ENCODE data around the gene FOLR1.
A peak's percentile ranks its signal among the peaks of the same experiment; 100 is the strongest.

FOLR1 gene

DNA sequence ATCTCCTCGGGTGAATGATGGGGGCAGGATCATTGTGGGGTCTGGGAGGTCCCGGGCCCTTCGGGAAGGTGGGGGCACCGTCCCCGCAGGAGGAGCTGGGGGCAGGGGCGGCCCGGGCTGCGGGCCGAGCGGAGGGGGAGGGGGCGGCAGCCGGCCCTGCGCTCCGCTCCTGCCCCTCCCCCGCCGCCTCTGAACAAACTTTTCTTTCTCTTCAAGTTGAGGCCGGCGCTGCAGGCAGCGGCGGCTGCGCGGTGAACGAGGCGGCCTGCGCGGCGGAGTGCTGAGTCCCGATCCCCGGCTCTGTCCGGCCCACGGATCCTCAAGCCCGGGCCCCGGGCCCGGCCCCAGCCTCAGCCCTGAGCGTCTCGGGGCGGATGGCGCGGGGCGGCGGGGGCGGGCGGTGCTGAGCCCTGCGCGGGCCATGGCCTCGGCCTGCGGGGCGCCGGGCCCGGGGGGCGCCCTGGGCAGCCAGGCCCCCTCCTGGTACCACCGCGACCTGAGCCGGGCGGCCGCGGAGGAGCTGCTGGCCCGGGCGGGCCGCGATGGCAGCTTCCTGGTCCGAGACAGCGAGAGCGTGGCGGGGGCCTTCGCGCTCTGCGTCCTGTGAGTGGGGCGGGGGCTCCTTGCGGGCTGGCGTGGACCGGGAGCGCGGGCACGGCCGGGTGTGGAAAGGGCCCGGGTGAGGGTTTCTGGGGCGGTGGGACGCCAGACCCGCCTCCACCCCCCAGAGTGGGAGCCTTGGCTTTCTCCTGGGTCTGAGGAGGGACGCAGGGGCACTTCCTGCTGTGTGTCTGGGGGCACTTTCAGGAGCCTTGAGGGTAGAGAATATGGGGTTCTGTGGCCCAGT is 32.8 kb downstream of the FOLR1 start, which contains the start of gene INPPL1:
TSS of gene INPPL1 (plus strand) at position 204 of the 847 bp plus-strand sequence. CDS start at position 422, 218 bp downstream.
- peak; percentile 53 to 59 for DNase-seq

DNA sequence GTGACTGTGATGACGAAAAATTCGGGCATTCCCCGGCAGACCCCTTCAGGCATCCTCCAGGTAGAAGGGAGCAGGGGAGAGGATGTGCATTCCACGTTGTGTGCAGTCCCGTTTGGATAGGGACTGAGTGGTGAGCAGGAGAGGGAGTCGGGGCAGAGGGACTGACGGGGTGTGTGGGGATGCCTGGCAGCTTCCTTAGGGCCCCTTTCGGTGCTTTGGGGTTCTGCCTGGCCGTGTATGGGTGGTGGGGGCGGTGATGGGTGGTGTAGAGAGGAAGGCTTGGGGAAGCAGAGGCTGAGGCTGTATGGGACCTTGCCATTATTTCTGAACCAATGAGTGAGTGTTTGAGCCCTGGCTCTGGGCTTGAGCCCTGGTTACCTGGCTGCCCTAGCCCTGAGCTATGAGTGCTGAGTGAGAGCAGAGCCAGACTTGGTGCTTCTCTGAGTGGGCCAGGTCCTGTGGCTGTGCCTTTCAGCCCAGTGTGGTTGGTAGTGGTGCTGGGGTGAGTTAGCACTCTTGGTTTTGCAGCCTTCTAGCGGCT is 33.5 kb downstream of the FOLR1 start:
- peak; percentile 38 to 53 for DNase-seq

DNA sequence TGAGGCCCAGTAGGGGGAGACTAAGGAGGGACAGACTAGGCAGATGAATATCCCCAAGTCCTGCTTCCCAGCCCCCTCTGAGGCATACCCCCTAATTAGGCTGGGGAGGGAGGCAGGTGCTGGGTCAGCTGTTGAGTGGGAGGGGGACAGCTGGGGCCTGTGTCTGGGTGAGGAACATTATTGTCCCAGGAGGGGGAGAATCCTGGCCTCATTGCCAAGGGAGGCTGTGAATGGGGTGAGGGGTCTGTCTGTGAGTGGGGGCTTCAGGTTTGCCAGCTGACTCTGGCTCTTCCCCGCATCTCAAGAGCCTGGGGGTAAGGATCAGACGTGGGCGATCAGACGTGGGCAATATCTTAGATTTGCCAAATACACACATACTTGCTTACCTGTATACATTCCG is 34.8 kb downstream of the FOLR1 start:
- DNase-seq = no peak

DNA sequence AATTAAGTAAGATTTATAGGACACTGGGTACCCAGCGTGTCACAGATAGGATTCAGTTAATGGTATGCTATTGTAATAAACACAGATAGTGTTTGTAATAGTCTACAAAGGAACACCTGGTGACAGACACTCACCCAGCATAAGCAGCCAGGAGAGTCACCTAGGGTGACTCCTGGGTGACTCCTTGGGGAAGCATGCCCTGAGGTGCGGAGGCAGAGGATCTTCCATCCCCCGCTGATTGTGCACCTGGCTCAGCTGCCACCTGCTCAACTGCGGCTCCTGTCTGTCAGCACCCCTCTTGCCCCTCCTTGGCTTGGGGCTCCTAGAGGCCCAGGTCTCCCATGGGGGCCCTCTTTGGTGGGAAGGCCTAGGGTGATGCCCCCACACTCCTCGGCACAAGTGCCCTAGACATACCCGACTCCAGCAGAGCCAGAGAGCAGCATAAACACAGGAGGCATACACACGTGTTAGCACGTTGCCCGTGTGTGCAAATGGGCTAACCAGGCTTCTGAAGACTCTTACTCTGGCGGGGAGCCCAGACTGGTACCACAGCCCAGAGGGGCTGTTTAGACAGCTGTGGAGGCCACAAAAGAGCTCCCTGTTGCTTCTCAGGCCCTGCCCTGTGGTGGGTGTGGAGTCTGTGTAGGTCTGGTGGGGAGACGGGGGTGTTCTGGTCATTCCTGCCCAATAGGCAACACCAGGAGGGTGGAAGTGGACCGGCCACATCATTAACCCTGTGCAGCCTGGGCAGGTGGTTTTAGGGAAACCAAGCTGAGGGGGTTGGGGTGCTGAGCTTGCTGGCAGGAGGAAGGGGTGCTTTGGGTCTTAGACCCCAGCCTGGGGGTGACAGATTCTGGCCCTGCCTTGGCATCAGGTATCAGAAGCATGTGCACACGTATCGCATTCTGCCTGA is 35.6 kb downstream of the FOLR1 start:
- no peak for DNase-seq

DNA sequence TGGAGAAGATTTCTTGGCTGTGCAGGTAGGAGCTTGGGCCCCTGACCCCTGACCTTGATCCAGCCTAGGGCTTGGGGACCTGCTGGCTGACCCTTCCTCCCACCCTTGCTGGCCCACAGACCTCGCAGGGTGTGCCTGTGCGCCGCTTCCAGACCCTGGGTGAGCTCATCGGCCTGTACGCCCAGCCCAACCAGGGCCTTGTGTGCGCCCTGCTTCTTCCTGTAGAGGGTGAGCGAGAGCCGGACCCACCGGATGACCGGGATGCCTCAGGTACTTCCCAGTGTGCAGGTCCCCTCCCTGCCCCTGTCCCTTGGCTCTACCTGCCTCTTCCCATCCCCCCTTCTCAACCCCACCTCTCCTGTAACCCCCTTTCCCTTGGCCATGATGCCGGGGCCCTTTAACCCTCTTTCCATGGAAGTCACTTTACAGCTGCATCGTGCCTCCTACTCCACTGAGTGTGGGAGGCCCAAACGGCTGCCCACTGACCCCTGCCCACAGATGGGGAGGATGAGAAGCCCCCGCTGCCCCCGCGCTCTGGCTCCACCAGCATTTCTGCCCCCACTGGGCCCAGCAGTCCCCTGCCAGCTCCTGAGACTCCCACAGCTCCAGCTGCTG is 36.4 kb downstream of the FOLR1 start:
- DNase-seq = no peak

DNA sequence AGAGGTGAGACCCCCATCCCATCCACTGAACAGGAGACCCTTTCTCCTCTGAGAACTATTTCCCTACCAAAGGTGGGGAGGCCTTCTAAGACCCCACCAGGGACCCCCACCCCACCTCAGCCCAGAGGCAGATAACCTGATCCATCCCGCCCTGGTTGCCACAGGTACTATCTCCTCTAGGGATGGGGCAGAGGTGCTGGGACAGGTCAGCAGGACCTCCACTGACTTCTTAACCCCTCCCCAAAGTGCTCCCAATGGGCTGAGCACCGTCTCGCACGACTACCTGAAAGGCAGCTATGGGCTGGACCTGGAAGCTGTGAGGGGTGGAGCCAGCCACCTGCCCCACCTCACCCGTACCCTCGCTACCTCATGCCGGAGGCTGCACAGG is 36.9 kb downstream of the FOLR1 start:
- DNase-seq = no peak

DNA sequence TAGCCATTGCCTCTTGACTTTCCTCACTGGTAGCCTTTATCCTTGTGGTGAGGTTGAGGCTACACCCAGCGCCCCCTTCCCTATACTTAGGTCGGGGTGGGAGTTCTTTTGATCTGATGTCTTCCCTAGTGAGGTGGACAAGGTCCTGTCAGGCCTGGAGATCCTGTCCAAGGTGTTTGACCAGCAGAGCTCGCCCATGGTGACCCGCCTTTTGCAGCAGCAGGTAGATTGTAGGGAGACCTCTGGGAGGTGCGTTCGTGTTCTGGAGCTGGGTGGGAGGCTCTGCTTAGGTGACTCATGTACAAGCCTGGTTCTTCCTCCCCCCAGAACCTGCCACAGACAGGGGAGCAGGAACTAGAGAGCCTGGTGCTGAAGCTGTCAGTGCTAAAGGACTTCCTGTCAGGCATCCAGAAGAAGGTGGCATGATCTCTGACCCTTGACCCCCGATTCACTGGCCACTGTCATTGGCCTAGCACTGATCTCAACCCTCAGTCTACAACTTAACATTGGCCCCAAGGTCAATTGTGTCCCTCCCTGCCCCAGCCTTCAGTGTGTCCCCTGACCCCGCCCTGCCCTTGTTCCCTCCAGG is 37.5 kb downstream of the FOLR1 start:
- no peak for DNase-seq

DNA sequence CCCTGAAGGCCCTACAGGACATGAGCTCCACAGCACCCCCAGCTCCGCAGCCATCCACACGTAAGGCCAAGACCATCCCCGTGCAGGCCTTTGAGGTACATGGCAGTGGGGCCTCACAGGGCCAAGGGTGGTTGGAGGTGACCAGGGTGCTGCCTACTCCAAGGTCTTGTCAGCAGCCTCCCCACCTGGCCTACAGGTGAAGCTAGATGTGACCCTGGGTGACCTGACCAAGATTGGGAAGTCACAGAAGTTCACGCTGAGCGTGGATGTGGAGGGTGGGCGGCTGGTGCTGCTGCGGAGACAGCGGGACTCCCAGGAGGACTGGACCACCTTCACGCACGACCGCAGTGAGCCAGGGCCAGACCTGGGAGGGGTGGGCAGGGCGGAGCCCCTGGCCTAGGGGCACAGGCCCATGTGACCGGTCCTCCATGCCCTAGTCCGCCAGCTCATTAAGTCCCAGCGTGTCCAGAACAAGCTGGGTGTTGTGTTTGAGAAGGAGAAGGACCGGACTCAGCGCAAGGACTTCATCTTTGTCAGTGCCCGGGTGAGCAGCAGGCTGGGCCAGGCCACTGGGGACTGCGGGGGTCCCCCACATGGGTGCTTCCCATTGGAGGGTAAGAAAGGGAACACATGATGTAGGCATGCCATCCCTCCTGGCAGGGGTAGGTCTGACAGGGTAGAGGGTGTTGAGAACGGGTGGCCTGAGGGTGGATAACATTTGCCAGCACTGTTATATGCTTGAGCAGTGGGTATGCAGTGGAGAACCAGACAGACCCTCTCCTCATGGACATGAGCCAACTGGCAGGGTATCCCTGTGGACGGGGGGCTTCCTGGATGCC is 38.2 kb downstream of the FOLR1 start:
- DNase-seq = no peak

DNA sequence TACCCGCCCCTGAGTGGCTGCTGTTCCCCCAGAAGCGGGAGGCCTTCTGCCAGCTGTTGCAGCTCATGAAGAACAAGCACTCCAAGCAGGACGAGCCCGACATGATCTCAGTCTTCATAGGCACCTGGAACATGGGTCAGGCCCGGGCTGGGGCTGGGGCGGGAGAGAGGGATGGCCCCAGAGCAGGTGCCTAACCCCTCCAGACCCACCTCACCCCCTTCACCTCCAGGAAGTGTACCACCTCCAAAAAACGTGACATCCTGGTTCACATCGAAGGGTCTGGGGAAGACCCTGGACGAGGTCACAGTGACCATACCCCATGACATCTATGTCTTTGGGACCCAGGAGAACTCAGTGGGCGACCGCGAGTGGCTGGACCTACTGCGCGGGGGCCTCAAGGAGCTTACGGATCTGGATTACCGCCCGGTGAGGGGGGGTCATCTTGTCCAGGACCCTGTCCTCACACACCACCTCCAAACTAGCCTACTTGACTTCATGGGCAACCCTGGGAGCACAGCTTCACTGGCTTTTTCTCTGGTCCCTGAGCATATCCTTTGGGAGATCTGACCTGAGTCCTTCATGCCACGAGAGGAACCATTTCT is 38.9 kb downstream of the FOLR1 start:
- DNase-seq = no peak

DNA sequence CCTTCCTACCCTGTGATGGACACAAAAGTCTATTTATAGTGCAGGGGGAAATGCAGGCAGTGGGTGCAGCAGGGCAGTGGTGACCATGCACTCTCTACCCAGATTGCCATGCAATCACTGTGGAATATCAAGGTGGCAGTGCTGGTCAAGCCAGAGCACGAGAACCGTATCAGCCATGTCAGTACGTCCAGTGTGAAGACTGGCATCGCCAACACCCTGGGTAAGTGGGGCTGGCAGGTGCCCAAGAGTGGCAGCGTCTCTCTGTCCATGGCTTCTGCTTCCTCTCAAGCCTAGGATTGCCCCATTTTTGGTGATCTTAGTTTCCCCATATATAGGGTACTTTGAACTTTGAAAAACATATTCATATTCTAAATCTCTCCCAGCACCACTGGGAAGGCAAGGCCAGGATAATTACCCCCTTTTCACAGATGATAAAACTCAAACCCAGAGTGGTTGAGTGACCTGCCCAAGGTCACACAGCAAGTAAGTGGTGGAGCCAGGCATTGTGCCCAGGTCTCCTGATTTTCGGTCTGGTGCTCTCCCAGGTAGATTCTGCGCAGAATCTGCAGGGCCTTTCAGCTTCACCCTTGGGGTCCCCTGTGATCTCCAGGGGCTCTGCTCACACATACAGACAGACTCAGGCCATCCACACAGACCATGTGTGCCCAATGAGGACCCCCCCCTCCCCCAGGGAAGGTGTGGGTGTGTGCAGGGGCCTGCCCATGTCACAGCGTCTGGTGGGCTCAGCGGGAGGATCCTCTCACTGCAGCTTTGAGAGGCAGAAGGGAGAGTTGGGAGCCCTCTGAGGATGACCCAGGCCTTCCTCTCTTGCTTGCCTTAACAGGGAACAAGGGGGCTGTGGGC is 39.7 kb downstream of the FOLR1 start:
- DNase-seq = no peak

DNA sequence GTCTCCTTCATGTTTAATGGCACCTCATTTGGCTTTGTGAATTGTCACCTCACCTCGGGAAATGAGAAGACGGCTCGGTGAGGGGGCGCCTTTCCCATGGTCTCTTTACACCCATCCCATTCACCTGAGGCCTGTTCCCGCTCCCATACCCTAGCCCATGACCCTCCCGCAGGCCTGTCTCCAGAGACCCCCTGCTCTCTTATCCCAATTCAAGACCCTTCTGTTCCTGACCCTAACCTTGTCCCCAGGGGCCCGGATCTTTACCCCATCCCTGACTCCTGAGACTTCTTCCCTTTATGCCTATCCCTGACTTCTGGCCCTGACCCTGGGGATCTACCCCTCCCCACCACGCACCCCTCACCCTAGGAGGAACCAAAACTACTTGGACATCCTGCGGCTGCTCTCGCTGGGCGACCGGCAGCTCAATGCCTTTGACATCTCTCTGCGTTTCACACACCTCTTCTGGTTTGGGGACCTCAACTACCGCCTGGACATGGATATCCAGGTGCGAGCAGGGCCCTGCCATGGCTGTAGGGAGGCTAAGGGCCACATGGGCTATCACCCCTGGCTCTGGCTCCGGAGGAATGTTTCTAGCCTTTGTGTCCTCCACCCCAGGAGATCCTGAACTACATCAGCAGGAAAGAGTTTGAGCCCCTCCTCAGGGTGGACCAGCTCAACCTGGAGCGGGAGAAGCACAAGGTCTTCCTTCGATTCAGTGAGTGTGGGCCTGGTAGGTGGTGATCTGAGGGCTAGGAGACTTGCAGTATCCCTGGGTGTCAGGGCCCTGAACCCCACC is 40.5 kb downstream of the FOLR1 start:
- DNase-seq = no peak

DNA sequence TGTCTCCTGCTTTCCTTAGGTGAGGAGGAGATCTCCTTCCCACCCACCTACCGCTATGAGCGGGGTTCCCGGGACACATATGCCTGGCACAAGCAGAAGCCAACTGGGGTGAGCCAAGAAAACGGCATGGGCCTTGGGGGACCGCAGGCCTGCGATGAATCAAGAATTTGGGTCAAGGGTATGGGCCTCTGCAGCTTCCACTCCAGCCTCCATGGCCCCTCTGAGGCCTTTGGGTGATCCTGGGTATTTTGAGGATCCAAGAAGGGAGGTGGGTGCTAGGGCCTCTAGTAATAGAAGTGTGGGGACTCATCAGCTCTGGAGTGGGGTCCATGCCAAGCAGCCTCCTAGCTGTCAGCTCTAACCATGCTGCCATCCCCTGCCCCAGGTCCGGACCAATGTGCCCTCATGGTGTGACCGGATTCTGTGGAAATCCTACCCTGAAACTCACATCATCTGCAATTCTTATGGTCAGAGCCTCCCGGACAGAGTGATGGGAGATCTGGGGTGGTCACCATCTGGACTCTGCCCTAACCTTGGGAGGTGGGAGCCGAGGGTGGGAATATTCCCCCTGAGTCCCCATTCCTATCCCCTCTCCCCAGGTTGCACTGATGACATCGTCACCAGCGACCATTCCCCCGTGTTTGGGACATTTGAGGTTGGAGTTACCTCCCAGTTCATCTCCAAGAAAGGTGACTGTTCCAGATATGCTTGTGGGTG is 41.3 kb downstream of the FOLR1 start:
- DNase-seq = no peak

DNA sequence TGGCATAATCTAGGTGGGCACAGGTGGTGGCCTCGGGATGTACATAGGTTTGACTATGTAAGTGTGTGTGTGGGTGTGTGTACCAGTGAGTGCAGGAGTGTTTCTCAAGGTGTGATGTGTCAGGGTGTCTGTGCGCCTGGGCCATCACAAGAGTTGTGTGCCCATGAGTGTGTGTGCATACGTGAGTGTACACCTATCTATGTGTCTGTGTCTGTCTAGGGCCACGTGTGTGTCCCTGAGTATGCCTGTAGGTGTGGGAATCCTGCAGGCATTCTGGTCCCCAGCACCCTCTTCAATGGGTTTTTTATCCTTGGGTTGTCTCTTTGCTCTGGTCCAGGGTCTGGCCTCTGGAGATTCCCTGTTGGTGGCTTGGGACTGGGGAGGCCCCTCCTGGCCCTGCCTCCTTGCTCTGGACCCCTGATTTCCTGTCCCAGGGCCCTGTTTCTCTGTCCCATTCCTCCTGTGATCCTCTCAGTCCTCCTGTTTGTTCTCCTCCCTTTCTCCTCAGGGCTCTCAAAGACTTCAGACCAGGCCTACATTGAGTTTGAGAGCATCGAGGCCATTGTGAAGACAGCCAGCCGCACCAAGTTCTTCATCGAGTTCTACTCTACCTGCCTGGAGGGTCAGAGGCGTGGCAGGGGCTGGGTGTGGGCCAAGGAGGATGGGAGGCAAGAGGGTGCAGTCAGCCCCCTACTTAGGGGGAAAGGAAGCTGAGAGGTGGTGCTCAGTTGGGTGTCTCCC is 42.0 kb downstream of the FOLR1 start:
- DNase-seq = no peak

DNA sequence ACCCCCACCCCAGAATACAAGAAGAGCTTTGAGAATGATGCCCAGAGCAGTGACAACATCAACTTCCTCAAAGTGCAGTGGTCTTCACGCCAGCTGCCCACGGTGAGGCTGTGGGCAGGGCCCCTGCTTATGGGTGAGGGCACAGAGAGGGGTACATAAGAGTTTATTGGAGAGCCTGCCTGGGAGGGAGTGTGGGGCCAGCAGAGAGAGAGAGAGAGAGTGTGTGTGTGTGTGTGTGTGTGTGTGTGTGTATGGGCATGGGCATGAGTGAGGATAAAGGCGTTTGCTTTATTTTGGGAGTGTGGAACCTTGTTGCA is 42.5 kb downstream of the FOLR1 start:
- no peak for DNase-seq

DNA sequence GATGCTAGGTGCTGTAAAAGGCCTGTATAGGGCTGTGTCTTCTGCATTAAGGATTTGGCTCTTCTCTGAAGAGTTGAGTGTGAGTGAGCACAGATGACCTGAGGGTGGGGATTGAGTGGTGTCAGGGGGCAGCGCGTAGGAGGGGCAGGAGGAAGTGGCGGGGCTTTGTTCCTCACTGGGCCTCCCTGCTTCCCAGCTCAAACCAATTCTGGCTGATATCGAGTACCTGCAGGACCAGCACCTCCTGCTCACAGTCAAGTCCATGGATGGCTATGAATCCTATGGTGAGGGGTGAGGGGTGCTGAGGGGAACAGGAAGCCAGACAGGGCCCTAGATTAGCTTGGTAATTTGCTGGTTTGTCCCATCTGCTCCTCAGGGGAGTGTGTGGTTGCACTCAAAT is 43.0 kb downstream of the FOLR1 start:
- DNase-seq = no peak

DNA sequence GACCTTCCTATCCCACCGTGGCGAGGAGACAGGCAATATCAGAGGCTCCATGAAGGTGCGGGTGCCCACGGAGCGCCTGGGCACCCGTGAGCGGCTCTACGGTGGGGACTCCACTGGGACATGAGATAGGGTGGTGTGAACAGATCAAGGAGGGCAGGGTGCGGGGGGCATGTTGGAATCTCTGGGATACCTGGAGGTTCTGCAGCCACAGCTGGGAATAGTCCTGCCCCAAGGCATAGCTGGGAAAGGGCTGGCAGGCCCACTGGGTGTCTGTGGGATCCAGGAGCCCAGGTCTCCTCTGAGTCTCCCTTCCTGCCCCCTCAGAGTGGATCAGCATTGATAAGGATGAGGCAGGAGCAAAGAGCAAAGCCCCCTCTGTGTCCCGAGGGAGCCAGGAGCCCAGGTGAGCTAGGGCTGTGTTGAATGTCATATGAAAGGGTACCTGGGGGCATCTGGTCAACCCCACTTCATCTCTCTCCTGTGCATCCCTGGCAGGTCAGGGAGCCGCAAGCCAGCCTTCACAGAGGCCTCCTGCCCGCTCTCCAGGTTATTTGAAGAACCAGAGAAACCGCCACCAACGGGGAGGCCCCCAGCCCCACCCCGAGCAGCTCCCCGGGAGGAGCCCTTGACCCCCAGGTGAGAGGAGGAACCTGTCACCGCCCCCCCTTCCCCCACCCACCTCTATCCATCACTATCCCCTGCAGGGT is 43.6 kb downstream of the FOLR1 start:
- DNase-seq = no peak

DNA sequence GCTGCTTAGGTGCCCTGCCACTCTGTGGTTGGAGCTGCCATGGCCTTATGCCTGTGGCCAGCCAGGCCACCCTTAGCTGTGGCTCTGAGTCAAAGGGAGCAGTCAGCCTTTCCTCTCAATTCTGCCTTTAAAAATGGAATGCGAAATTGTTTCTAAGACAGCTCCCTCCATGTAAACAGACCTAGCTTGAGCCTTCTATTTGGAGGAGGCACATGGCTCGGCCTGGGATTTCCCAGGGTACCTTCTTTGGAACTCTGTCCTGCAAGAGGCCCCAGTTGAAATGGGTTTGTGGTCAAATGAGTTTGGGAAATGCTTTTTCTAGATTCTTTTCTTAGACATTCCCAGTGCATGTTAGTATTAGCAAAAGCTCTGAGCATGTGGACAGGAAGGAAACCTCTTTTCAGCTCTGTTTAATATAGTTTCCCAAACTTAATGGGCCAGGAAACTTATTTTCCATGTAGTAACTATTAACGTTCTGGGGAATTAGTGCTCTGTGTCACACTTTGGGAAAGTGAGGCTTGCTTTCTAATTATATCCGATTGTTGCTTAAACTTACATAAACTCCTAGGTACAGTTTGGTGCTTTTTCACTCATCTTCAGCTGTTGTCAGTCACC is 44.2 kb downstream of the FOLR1 start:
- DNase-seq = no peak

Measured in activated CD4-positive, alpha-beta T cell treated with anti-CD3 and anti-CD28 coated beads, Interleukin-2, amount 50 U/mL, for 48 hours (primary cell).